GM23338 (cell line): Measurements from ENCODE around the gene GPC5. TPM values are rescaled to one million over a fixed set of nuclear protein-coding genes. Genes with fewer than 3 reads are reported as not detected.

ENCODE experiments used
- ATAC-seq: fragments of 200-7000 bp; cut with Tn5 transposase; 3 replicates; pipeline ENCODE4 v1.9.1; 2020
- DNase-seq: peaks from one replicate; pipeline ENCODE4 v3.0.0-alpha.2; 2015; ENCODE audit warnings: low spot score
- H2AFZ ChIP-seq: fragments of 200-600 bp; sonication (generic); 2 replicates; pipeline ENCODE4 v1.8.0; 2016; ENCODE audit warnings: antibody characterized with exemption, mild to moderate bottlenecking, moderate library complexity
- H3F3A ChIP-seq: fragments of 200-600 bp; sonication (generic); replicated peaks from 2 replicates; pipeline ENCODE4 v1.8.0; 2017; ENCODE audit warnings: antibody characterized with exemption, mixed run types, low read depth
- H3K27ac ChIP-seq: fragments of 200-600 bp; sonication (generic); 2 replicates; pipeline ENCODE4 v1.6.1; 2016; ENCODE audit warnings: low read depth
- H3K27me3 ChIP-seq: fragments of 200-600 bp; sonication (generic); 2 replicates; pipeline ENCODE4 v1.8.0; 2016; ENCODE audit warnings: mild to moderate bottlenecking, mixed run types, moderate library complexity; ENCODE audit not compliant: insufficient read depth
- H3K36me3 ChIP-seq: fragments of 200-600 bp; sonication (generic); 2 replicates; pipeline ENCODE4 v1.8.0; 2016; ENCODE audit warnings: mild to moderate bottlenecking; ENCODE audit not compliant: insufficient read depth
- H3K4me1 ChIP-seq: fragments of 200-600 bp; sonication (generic); 2 replicates; pipeline ENCODE4 v1.8.0; 2016; ENCODE audit warnings: mild to moderate bottlenecking, moderate library complexity; ENCODE audit not compliant: insufficient read depth
- H3K4me2 ChIP-seq: fragments of 200-600 bp; sonication (generic); 2 replicates; pipeline ENCODE4 v1.7.1; 2017; ENCODE audit warnings: mixed run types
- H3K4me3 ChIP-seq: fragments of 200-600 bp; sonication (generic); 2 replicates; pipeline ENCODE4 v1.6.1; 2016; ENCODE audit warnings: mixed run types
- H3K79me2 ChIP-seq: fragments of 200-600 bp; sonication (generic); replicated peaks from 2 replicates; pipeline ENCODE4 v1.8.0; 2017; ENCODE audit warnings: mild to moderate bottlenecking; ENCODE audit not compliant: insufficient read depth
- H3K9me2 ChIP-seq: fragments of 200-600 bp; sonication (generic); 2 replicates; pipeline ENCODE4 v1.8.0; 2017; ENCODE audit not compliant: insufficient read depth
- H4K20me1 ChIP-seq: fragments of 200-600 bp; sonication (generic); replicated peaks from 2 replicates; pipeline ENCODE4 v1.8.0; 2017; ENCODE audit warnings: mild to moderate bottlenecking; ENCODE audit not compliant: insufficient read depth
- H3K27ac Mint-ChIP-seq: 2 replicates; pipeline ENCODE4 v1.8.0; 2020; ENCODE audit warnings: inconsistent platforms, mild to moderate bottlenecking, moderate library complexity, mixed read lengths
- H3K27me3 Mint-ChIP-seq: 3 replicates; pipeline ENCODE4 v1.8.0; 2022; ENCODE audit warnings: low read depth, mild to moderate bottlenecking, moderate library complexity, mixed read lengths, inconsistent platforms; ENCODE audit not compliant: insufficient read depth, poor library complexity
- H3K36me3 Mint-ChIP-seq: 3 replicates; pipeline ENCODE4 v1.8.0; 2021; ENCODE audit warnings: low read depth, mild to moderate bottlenecking, inconsistent platforms, moderate library complexity, mixed read lengths
- H3K4me1 Mint-ChIP-seq: 3 replicates; pipeline ENCODE4 v1.8.0; 2020; ENCODE audit warnings: mild to moderate bottlenecking, inconsistent platforms, mixed read lengths
- H3K4me3 Mint-ChIP-seq: 3 replicates; pipeline ENCODE4 v1.8.0; 2021; ENCODE audit warnings: moderate library complexity, mild to moderate bottlenecking, inconsistent platforms, mixed read lengths
- H3K9me3 Mint-ChIP-seq: 3 replicates; pipeline ENCODE4 v1.8.0; 2020; ENCODE audit warnings: moderate library complexity, mild to moderate bottlenecking, inconsistent platforms, mixed read lengths
- CREB1 ChIP-seq: fragments of 250-450 bp; sonication (Bioruptor Pico); IDR thresholded peaks from 2 replicates; pipeline ENCODE4 v1.5.0; 2020; ENCODE audit warnings: low read depth, mild to moderate bottlenecking, moderate library complexity
- CTCF ChIP-seq, 2 experiments: fragments of 200-600 bp in 1 of 2; sonication (generic) in 1 of 2; conservative IDR thresholded peaks; 2 replicates each; pipeline versions ENCODE4 v1.5.1 to v1.6.1; 2016 to 2017; ENCODE audit warnings: antibody characterized with exemption in 2 of 2, low read depth in 2 of 2, mild to moderate bottlenecking in 2 of 2, moderate library complexity in 1 of 2
- EZH2phosphoT487 ChIP-seq: fragments of 200-600 bp; sonication (generic); IDR thresholded peaks from one replicate; pipeline ENCODE4 v1.8.1; 2018; ENCODE audit warnings: antibody characterized with exemption; ENCODE audit not compliant: unreplicated experiment
- NANOG ChIP-seq: IDR thresholded peaks from 2 replicates; pipeline ENCODE4 v1.6.1; 2016; ENCODE audit warnings: antibody characterized with exemption, borderline replicate concordance
- POLR2AphosphoS5 ChIP-seq: IDR thresholded peaks from 2 replicates; pipeline ENCODE4 v1.6.1; 2016; ENCODE audit warnings: antibody characterized with exemption, low read depth
- STAT1 ChIP-seq: IDR thresholded peaks from one replicate; pipeline ENCODE4 v1.6.1; 2016; ENCODE audit warnings: antibody characterized with exemption; ENCODE audit not compliant: unreplicated experiment
- polyA plus RNA-seq: library from polyadenylated mRNA; unstranded; fragments of >200 nt; fragmentation: Nextera tagmentation; extraction: Ambion mirVana; gene quantifications from 2 replicates; pipeline ENCODE4 v1.2.1, GENCODE V29; 2016
- total RNA-seq: library from RNA; depleted of rRNA; stranded (reverse); fragments of >200 nt; shearing (Covaris generic); gene quantifications from 2 replicates; pipeline ENCODE4 v1.2.3, GENCODE V29; 2014
- TF ChIP-seq, protein P1 (sequence below): fragments of 250-450 bp; sonication (Bioruptor Pico); IDR thresholded peaks from 2 replicates; pipeline ENCODE4 v1.5.0; 2020; ENCODE audit warnings: mild to moderate bottlenecking, moderate library complexity

The GPC5 gene
- total and polyA plus RNA-seq, 2 experiments from 2014 or later, result 0.95 to 1.1 TPM

DNA sequence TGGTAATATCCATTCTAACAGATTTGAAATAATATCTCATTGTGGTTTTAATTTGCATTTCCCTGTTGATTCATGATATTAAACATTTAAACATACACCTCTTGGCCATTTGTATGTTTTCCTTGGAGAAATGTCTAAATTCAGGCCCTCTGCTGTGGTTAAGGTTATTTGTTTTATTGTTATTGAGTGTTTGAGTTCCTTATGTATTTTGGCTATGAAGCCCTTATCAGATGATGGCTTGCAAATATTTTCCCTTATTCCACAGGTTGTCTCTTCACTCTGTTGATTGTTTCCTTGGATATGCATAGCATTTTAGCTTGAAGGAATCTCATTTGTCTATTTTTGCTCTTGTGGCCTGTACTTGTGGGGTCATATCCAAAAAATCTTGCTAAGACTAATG, 303.6 kb downstream of the GPC5 start (continued):
- TF ChIP-seq, protein P1, sequence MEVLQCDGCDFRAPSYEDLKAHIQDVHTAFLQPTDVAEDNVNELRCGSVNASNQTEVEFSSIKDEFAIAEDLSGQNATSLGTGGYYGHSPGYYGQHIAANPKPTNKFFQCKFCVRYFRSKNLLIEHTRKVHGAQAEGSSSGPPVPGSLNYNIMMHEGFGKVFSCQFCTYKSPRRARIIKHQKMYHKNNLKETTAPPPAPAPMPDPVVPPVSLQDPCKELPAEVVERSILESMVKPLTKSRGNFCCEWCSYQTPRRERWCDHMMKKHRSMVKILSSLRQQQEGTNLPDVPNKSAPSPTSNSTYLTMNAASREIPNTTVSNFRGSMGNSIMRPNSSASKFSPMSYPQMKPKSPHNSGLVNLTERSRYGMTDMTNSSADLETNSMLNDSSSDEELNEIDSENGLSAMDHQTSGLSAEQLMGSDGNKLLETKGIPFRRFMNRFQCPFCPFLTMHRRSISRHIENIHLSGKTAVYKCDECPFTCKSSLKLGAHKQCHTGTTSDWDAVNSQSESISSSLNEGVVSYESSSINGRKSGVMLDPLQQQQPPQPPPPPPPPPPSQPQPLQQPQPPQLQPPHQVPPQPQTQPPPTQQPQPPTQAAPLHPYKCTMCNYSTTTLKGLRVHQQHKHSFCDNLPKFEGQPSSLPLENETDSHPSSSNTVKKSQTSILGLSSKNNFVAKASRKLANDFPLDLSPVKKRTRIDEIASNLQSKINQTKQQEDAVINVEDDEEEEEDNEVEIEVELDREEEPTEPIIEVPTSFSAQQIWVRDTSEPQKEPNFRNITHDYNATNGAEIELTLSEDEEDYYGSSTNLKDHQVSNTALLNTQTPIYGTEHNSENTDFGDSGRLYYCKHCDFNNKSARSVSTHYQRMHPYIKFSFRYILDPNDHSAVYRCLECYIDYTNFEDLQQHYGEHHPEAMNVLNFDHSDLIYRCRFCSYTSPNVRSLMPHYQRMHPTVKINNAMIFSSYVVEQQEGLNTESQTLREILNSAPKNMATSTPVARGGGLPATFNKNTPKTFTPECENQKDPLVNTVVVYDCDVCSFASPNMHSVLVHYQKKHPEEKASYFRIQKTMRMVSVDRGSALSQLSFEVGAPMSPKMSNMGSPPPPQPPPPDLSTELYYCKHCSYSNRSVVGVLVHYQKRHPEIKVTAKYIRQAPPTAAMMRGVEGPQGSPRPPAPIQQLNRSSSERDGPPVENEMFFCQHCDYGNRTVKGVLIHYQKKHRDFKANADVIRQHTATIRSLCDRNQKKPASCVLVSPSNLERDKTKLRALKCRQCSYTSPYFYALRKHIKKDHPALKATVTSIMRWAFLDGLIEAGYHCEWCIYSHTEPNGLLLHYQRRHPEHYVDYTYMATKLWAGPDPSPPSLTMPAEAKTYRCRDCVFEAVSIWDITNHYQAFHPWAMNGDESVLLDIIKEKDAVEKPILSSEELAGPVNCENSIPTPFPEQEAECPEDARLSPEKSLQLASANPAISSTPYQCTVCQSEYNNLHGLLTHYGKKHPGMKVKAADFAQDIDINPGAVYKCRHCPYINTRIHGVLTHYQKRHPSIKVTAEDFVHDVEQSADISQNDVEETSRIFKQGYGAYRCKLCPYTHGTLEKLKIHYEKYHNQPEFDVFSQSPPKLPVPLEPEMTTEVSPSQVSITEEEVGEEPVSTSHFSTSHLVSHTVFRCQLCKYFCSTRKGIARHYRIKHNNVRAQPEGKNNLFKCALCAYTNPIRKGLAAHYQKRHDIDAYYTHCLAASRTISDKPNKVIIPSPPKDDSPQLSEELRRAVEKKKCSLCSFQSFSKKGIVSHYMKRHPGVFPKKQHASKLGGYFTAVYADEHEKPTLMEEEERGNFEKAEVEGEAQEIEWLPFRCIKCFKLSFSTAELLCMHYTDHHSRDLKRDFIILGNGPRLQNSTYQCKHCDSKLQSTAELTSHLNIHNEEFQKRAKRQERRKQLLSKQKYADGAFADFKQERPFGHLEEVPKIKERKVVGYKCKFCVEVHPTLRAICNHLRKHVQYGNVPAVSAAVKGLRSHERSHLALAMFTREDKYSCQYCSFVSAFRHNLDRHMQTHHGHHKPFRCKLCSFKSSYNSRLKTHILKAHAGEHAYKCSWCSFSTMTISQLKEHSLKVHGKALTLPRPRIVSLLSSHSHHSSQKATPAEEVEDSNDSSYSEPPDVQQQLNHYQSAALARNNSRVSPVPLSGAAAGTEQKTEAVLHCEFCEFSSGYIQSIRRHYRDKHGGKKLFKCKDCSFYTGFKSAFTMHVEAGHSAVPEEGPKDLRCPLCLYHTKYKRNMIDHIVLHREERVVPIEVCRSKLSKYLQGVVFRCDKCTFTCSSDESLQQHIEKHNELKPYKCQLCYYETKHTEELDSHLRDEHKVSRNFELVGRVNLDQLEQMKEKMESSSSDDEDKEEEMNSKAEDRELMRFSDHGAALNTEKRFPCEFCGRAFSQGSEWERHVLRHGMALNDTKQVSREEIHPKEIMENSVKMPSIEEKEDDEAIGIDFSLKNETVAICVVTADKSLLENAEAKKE (CRISPR knock-in tag), result no peak
- TF ChIP-seq CTCF (conservative IDR thresholded peaks at IDR 0.05; ENCODE audit: low read depth in 2 of 2) (no peak), NANOG (no peak), CREB1 (CRISPR knock-in tag) (no peak)

GRCh38 chr13:91702411-91702810, 304.0 kb downstream of the GPC5 start:
- ATAC-seq (no peak), DNase-seq (no peak)
- no peak overlapping the region for H3K4me2 ChIP-seq
- peaks cover 8% of the 10 kb centered on the region; the same call in 1 of the 2 replicates for H3K9me2 ChIP-seq
- H3K4me3 ChIP-seq, result no peak overlapping the region
- no peaks in the 10 kb centered on the region for H3F3A ChIP-seq
- no peaks in the 10 kb centered on the region for H3K27me3 ChIP-seq
- H3K4me1 ChIP-seq, result no peaks in the 10 kb centered on the region
- Mint-ChIP-seq H3K36me3 (no peaks in the 10 kb centered on the region), H3K4me1 (no peaks in the 10 kb centered on the region), H3K27ac (no peak overlapping the region), H3K27me3 (no peaks in the 10 kb centered on the region), H3K9me3 (no peaks in the 10 kb centered on the region), H3K4me3 (no peak overlapping the region)
- no peak overlapping the region for H2AFZ ChIP-seq
- no peak overlapping the region for H3K27ac ChIP-seq
- no peaks in the 10 kb centered on the region for H3K36me3 ChIP-seq
- H4K20me1 ChIP-seq, result no peaks in the 10 kb centered on the region
- no peaks in the 10 kb centered on the region for H3K79me2 ChIP-seq
- TF ChIP-seq EZH2phosphoT487, result no peak
- TF ChIP-seq, protein P1 (CRISPR knock-in tag), result no peak
- no peak for TF ChIP-seq STAT1
- TF ChIP-seq CREB1 (CRISPR knock-in tag), result no peak
- no peak for TF ChIP-seq POLR2AphosphoS5
